ENCODE data around the gene PIAS3.

DNA sequence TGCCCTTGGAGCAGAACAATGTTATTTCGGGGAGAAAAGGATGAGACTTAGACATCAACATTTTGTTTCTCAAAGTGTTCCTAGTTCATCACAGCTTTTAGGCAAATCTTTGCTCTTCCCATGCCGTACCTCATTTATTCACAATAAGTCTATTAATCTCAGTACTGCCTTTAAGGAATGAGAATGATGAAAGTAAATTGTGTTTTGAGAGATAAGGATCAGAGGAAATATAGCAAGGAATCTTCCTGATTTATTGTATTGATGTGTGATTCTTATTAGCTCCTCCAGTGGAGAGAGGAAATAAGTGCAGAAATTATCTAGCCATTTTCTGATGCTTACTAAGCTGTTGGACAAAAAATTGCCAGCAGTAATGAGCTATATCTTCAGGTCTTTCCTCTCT, 32.9 kb downstream of the PIAS3 start:
- TF ChIP-seq KLF16 (tag by site-specific recombination; IDR thresholded peaks at IDR 0.05), result no peak
- TF ChIP-seq, protein P1, sequence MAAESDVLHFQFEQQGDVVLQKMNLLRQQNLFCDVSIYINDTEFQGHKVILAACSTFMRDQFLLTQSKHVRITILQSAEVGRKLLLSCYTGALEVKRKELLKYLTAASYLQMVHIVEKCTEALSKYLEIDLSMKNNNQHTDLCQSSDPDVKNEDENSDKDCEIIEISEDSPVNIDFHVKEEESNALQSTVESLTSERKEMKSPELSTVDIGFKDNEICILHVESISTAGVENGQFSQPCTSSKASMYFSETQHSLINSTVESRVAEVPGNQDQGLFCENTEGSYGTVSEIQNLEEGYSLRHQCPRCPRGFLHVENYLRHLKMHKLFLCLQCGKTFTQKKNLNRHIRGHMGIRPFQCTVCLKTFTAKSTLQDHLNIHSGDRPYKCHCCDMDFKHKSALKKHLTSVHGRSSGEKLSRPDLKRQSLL (tag by site-specific recombination; IDR thresholded peaks at IDR 0.05), result no peak
- TF ChIP-seq, protein P2, sequence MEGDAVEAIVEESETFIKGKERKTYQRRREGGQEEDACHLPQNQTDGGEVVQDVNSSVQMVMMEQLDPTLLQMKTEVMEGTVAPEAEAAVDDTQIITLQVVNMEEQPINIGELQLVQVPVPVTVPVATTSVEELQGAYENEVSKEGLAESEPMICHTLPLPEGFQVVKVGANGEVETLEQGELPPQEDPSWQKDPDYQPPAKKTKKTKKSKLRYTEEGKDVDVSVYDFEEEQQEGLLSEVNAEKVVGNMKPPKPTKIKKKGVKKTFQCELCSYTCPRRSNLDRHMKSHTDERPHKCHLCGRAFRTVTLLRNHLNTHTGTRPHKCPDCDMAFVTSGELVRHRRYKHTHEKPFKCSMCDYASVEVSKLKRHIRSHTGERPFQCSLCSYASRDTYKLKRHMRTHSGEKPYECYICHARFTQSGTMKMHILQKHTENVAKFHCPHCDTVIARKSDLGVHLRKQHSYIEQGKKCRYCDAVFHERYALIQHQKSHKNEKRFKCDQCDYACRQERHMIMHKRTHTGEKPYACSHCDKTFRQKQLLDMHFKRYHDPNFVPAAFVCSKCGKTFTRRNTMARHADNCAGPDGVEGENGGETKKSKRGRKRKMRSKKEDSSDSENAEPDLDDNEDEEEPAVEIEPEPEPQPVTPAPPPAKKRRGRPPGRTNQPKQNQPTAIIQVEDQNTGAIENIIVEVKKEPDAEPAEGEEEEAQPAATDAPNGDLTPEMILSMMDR (tag by site-specific recombination; IDR thresholded peaks at IDR 0.05), result no peak
- no peak for TF ChIP-seq ZNF157 (tag by site-specific recombination; IDR thresholded peaks at IDR 0.05)
- TF ChIP-seq WT1 (tag by site-specific recombination; IDR thresholded peaks at IDR 0.05), result no peak
- no peak for TF ChIP-seq ZNF555 (tag by site-specific recombination; conservative IDR thresholded peaks at IDR 0.05)
- TF ChIP-seq, protein P3, sequence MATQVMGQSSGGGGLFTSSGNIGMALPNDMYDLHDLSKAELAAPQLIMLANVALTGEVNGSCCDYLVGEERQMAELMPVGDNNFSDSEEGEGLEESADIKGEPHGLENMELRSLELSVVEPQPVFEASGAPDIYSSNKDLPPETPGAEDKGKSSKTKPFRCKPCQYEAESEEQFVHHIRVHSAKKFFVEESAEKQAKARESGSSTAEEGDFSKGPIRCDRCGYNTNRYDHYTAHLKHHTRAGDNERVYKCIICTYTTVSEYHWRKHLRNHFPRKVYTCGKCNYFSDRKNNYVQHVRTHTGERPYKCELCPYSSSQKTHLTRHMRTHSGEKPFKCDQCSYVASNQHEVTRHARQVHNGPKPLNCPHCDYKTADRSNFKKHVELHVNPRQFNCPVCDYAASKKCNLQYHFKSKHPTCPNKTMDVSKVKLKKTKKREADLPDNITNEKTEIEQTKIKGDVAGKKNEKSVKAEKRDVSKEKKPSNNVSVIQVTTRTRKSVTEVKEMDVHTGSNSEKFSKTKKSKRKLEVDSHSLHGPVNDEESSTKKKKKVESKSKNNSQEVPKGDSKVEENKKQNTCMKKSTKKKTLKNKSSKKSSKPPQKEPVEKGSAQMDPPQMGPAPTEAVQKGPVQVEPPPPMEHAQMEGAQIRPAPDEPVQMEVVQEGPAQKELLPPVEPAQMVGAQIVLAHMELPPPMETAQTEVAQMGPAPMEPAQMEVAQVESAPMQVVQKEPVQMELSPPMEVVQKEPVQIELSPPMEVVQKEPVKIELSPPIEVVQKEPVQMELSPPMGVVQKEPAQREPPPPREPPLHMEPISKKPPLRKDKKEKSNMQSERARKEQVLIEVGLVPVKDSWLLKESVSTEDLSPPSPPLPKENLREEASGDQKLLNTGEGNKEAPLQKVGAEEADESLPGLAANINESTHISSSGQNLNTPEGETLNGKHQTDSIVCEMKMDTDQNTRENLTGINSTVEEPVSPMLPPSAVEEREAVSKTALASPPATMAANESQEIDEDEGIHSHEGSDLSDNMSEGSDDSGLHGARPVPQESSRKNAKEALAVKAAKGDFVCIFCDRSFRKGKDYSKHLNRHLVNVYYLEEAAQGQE (tag by site-specific recombination; IDR thresholded peaks at IDR 0.05), result no peak
- TF ChIP-seq ZBTB8A (tag by site-specific recombination; IDR thresholded peaks at IDR 0.05), result no peak
- no peak for TF ChIP-seq ZNF274 (IDR thresholded peaks at IDR 0.05; ENCODE audit: low read length)
- TF ChIP-seq ZNF274 (tag by site-specific recombination; IDR thresholded peaks at IDR 0.05; ENCODE audit: borderline replicate concordance), result no peak
- no peak for TF ChIP-seq YY2 (tag by site-specific recombination; IDR thresholded peaks at IDR 0.05)
- TF ChIP-seq ZNF239 (tag by site-specific recombination; IDR thresholded peaks at IDR 0.05), result no peak
- no peak for TF ChIP-seq ZNF654 (tag by site-specific recombination; IDR thresholded peaks at IDR 0.05; ENCODE audit: low read depth)

All from HEK293 (cell line).